Ovary (tissue), 9 donors: ENCODE results near the gene TCF7. TPM values are rescaled to one million over a fixed set of nuclear protein-coding genes. Genes with fewer than 3 reads are reported as not detected.

Experiments used
- DNase-seq, 5 donors: peaks; one replicate each; pipeline ENCODE4 v3.0.0-alpha.2; 2019 to 2020
- H3K27ac ChIP-seq, 2 donors: fragments of 200-600 bp; one replicate each; pipeline versions ENCODE4 v1.5.1 to v1.8.0; 2019 to 2022
- H3K27me3 ChIP-seq: fragments of 200-600 bp; one replicate; pipeline ENCODE4 v1.8.0; 2022
- H3K36me3 ChIP-seq: fragments of 200-600 bp; sonication (generic); one replicate; pipeline ENCODE4 v1.5.1; 2019
- H3K4me1 ChIP-seq: one replicate; pipeline ENCODE4 v1.8.1; 2013; ENCODE audit warnings: mild to moderate bottlenecking, moderate library complexity; ENCODE audit not compliant: insufficient read depth
- H3K4me3 ChIP-seq: fragments of 200-600 bp; sonication (generic); one replicate; pipeline ENCODE4 v1.5.1; 2017
- H3K9me3 ChIP-seq, 2 donors: fragments of 200-600 bp in 1 of 2; sonication (generic) in 1 of 2; one replicate each; pipeline versions ENCODE4 v1.5.1 to v1.8.1; 2013 to 2019; ENCODE audit warnings: mild to moderate bottlenecking in 1 of 2, moderate library complexity in 1 of 2
- EP300 ChIP-seq: sonication (generic); formaldehyde crosslinking; IDR thresholded peaks from one replicate; pipeline ENCODE4 v1.6.1; 2017; ENCODE audit warnings: antibody characterized with exemption
- POLR2A ChIP-seq: fragments of 450-650 bp; IDR thresholded peaks from one replicate; pipeline ENCODE4 v1.6.1; 2017; ENCODE audit warnings: antibody characterized with exemption, mild to moderate bottlenecking, moderate library complexity
- WGBS, 3 donors: extraction: QIAGEN DNeasy Blood & Tissue Kit in 1 of 3; methylation state at CpG; one replicate each; pipeline versions ENCODE4 v1.1.5 to v1.1.7; 2013 to 2017; 5-methylcytosine and 5-hydroxymethylcytosine counted together
- intact Hi-C, 4 donors: fragments of 100-400 bp; cut with DNase I; formaldehyde crosslinking; loops; one replicate each; pipeline versions ENCODE4 v1.11.0 to v1.15.1; 2022 to 2023
- polyA plus RNA-seq, 2 donors: library from polyadenylated mRNA; stranded (reverse); fragments of 200-250 nt in 1 of 2; fragments of 350-450 nt in 1 of 2; fragmentation: Illumina TruSeq in 1 of 2; extraction: RNeasy Lipid Tissue Mini Kit (QIAGEN cat#74804) in 1 of 2; gene quantifications; one replicate each; pipeline ENCODE4 v1.2.3, GENCODE V29; 2013 to 2014
- total RNA-seq, 7 donors: library from RNA; depleted of rRNA in 2 of 7; stranded (reverse); fragments of >200 nt in 2 of 7; fragmentation: NEBNext Ultra II Directional in 3 of 7; extraction: Animal tissue kit (Norgen Biotek cat#: 25700) in 3 of 7; gene quantifications; one replicate each; pipeline versions ENCODE4 v1.1.0 to v1.2.4, GENCODE V29; 2016 to 2023
- TF ChIP-seq, protein P1 (sequence below), 3 donors: fragments of 450-650 bp in 2 of 3; fragments of 200-600 bp in 1 of 3; IDR thresholded peaks; one replicate each; pipeline versions ENCODE4 v1.5.1 to v1.8.0; 2016 to 2022; ENCODE audit warnings: antibody characterized with exemption in 3 of 3, mild to moderate bottlenecking in 1 of 3
- donor health status: DM: no; HTN: no; CAD: no; lungs with moderate emphysema.
- donor health status: DM: no; HTN: no; CAD: no.
- donor health status: Bipolar disorder and iron deficiency.
- donor health status: DM: yes; HTN: yes; CAD: no.
- donor health status: DM: no; HTN: no; CAD: no.
- donor health status: DM: yes; HTN: yes; CAD: no.

Gene TCF7
- total and polyA plus RNA-seq, 9 donors = 1.7 to 15.2 (median 4.0) TPM

- WGBS, 3 donors = 93 to 97% (median 94%) methylated on average over 12 of the region's 12 CpGs
These were observed 2.6 kb downstream of the TCF7 start for GRCh38 chr5:134116789-134117761.

DNA sequence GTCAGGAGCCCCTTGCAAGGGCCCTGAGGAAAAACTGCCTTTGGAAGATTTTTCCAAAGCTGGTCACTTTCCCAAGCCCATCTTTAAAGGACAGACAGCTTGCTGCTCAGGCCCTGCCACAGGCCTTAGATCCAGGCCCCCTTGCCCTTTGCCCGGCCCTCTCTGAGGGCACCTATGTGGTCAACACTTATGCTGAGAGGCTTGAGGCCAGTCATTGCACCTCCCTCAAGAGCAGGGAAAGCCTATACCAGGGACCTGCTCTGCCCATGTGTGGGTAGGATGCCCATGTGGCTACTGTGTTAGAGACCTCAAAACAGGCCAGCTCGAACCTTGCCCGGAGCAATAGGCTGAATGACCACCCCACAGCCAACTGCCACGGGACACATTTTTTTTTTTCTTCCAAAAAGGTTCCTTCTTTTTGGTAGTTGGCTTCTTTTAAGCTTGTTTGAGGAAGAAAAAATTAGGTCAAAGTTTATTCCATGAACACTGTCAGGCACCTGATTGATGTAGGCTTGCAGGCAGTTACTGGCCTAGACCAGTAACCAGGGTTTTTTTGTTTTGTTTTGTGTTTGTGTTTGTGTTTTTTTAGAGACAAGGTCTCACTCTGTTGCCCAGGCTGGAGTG lies 3.8 kb downstream of the TCF7 start:
- H3K4me1 ChIP-seq = peaks cover 5% of the 10 kb centered on the region
- H3K9me3 ChIP-seq = no peaks in the 10 kb centered on the region
- 91 to 96% (median 93%) methylated on average over 4 of the region's 4 CpGs for WGBS, 3 donors
- no peak overlapping the region for H3K4me3 ChIP-seq
- TF ChIP-seq POLR2A (no peak), EP300 (no peak)
- TF ChIP-seq, protein P1, sequence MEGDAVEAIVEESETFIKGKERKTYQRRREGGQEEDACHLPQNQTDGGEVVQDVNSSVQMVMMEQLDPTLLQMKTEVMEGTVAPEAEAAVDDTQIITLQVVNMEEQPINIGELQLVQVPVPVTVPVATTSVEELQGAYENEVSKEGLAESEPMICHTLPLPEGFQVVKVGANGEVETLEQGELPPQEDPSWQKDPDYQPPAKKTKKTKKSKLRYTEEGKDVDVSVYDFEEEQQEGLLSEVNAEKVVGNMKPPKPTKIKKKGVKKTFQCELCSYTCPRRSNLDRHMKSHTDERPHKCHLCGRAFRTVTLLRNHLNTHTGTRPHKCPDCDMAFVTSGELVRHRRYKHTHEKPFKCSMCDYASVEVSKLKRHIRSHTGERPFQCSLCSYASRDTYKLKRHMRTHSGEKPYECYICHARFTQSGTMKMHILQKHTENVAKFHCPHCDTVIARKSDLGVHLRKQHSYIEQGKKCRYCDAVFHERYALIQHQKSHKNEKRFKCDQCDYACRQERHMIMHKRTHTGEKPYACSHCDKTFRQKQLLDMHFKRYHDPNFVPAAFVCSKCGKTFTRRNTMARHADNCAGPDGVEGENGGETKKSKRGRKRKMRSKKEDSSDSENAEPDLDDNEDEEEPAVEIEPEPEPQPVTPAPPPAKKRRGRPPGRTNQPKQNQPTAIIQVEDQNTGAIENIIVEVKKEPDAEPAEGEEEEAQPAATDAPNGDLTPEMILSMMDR (IDR thresholded peaks at IDR 0.05) = no peak
- H3K27me3 ChIP-seq = no peaks in the 10 kb centered on the region
- intact Hi-C loops = no loop called here
- DNase-seq = no peak
- H3K36me3 ChIP-seq = no peaks in the 10 kb centered on the region
- no peak overlapping the region for H3K27ac ChIP-seq

More at GRCh38 chr5:134116789-134117761, 2.6 kb downstream of the TCF7 start:
- intact Hi-C loops = no loop called here
- Histone ChIP-seq H3K27me3 (no peaks in the 10 kb centered on the region), H3K36me3 (no peaks in the 10 kb centered on the region), H3K27ac (no peak overlapping the region), H3K4me1 (peaks cover 5% of the 10 kb centered on the region), H3K4me3 (no peak overlapping the region), H3K9me3 (no peaks in the 10 kb centered on the region)
- TF ChIP-seq POLR2A (no peak), EP300 (no peak)
- TF ChIP-seq, protein P1 (IDR thresholded peaks at IDR 0.05) = no peak
- DNase-seq = no peak

- Histone ChIP-seq H3K27me3 (no peaks in the 10 kb centered on the region), H3K9me3 (no peaks in the 10 kb centered on the region), H3K4me1 (peaks cover 2% of the 10 kb centered on the region), H3K36me3 (no peaks in the 10 kb centered on the region), H3K4me3 (no peak overlapping the region), H3K27ac (no peak overlapping the region)
- TF ChIP-seq, protein P1 (IDR thresholded peaks at IDR 0.05) = no peak
- TF ChIP-seq EP300 (no peak), POLR2A (no peak)
- WGBS, 3 donors = 82 to 90% (median 82%) methylated on average over 10 to 12 of the region's 12 CpGs
- intact Hi-C loops = no loop called here
- DNase-seq = no peak
These were observed 5.2 kb downstream of the TCF7 start for GRCh38 chr5:134119720-134120119.

DNA sequence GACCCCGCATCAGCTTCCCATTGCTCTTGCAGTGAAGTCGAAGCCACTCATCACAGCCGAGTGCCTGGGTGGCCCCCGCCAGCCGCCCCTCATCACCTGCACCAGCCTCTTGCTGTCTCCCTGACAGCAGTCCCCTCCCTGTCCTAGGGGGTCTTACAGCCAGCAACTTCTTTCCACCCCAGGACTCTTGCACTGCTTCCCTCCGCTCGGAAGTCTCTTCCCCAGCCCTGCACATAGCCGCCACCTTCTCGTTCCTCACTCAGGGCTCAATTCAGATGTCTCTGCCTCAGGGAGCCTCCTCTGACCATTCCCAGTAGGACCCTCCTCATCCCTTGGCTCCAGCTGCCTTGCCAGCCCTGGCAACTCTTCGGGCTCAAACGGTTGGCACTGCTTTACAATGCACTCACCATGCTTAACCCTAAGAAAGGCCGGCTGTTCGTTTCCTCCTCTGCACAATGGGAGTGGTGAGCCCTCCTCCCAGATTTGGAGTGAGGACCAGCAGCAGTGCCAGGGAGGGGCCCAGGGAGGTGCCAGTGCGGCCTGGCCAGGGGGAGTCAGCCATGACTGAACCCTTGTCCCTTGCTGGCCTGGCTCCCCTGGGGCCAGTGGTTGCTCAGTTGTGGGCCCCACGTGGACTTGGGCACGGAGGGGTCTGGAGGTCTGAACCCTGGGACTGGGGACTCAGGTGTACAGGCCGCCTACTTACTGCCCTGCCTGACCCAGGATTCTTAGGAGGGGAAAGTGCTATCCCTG lies 6.1 kb downstream of the TCF7 start:
- Histone ChIP-seq H3K4me3 (no peak overlapping the region), H3K4me1 (peaks cover 9% of the 10 kb centered on the region), H3K27ac (no peak overlapping the region), H3K36me3 (no peaks in the 10 kb centered on the region), H3K9me3 (no peaks in the 10 kb centered on the region), H3K27me3 (no peaks in the 10 kb centered on the region)
- intact Hi-C loops = no loop called here
- TF ChIP-seq POLR2A (no peak), EP300 (no peak)
- TF ChIP-seq, protein P1 (IDR thresholded peaks at IDR 0.05) = no peak
- 84 to 94% (median 90%) methylated on average over 17 of the region's 17 CpGs for WGBS, 3 donors
- no peak for DNase-seq
